ENCODE measurements around the gene SEMA3F.

SEMA3F gene

DNA sequence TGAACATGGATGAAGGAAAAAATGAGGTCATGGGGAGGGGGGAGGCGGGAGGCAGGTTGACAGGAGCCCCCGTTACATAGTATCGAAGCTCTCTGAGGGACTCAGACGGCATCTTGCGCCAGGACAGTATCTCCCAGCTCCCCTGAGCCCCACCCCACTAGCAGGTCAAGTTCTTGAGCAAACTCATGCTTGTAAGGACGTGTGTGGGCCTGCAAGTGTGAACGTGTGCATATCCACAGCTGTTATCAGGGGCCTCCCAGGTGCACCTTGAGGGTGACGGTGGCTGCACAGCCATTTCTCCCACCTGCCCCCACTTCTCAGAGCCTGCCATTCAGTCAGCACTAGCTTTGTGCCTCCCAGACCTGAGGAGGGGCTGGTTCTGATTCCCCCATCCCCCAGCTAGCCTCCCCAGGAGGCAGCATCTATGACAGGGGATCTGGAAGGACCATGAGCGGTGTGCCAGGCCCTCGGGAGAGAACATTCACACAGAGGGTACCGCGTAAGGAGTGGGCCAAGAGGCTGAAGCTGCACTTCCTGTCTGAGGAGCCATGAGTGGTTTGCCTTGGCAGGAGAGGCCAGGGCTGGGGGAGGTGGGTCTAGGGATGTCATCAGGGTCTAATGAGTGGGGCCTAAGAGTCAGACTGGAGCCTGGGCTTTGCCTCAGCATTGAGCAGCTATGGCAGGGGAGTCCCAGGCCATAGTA, 2.9 kb downstream of the SEMA3F start:
- no peak overlapping the region for H3K27ac ChIP-seq
- no peak overlapping the region for H3K9ac ChIP-seq
- H3K4me2 ChIP-seq: no peak overlapping the region
- H4K20me1 ChIP-seq (ENCODE audit: insufficient read depth): no peaks in the 10 kb centered on the region
- H3K4me1 ChIP-seq (ENCODE audit: low read depth, poor library complexity, severe bottlenecking): no peaks in the 10 kb centered on the region
- no peak overlapping the region for H2AFZ ChIP-seq (ENCODE audit: low read depth)
- no peak overlapping the region for H3K4me3 ChIP-seq (IDR thresholded peaks at IDR 0.05; ENCODE audit: insufficient read depth, low read depth, low read length)
- no peaks in the 10 kb centered on the region for H3K79me2 ChIP-seq (ENCODE audit: insufficient read depth, low read depth)
- TF ChIP-seq CTCF (conservative IDR thresholded peaks at IDR 0.05; ENCODE audit: low read depth, low read length): no peak
- H3K36me3 ChIP-seq (ENCODE audit: insufficient read depth): no peaks in the 10 kb centered on the region
- peaks cover 24% of the 10 kb centered on the region; the same call in 1 of the 2 replicates for H3K27me3 ChIP-seq (ENCODE audit: insufficient read depth, low read depth)

DNA sequence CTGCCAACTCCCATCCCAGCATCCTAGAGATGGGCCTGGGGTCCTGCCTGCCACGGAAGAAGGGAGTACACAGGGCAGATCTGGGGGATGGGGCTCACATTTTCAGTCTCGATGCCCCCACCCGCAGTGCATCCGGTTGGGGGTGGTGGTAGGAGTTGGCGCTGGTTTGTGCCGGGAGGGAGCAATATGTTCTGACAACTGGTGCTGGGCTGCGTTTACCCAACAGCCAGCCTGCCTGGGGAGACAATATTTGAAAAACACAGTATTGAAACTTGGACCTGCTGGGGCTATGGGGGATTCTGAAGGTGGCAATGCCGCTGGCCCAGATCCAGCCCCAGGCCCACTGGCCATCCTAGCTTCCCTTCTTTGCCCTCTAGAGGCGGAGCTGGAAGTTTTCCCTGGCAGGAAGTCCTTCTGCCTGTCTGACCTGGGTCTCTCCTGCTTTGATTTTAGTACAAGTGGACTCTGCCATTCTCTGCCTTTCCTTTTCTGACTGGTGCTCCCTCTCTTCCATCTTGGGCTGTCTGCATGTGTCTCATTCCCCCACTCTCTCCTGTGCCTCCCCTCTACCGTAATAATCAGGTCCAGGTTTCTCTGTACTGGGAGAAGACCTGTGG, 3.5 kb downstream of the SEMA3F start:
- Histone ChIP-seq H4K20me1 (ENCODE audit: insufficient read depth) (no peaks in the 10 kb centered on the region), H2AFZ (ENCODE audit: low read depth) (no peak overlapping the region), H3K27me3 (ENCODE audit: insufficient read depth, low read depth) (peaks cover 24% of the 10 kb centered on the region; the same call in 1 of the 2 replicates), H3K9ac (no peak overlapping the region), H3K4me2 (no peak overlapping the region), H3K4me1 (ENCODE audit: low read depth, poor library complexity, severe bottlenecking) (no peaks in the 10 kb centered on the region), H3K36me3 (ENCODE audit: insufficient read depth) (no peaks in the 10 kb centered on the region), H3K27ac (no peak overlapping the region), H3K4me3 (IDR thresholded peaks at IDR 0.05; ENCODE audit: insufficient read depth, low read depth, low read length) (no peak overlapping the region), H3K79me2 (ENCODE audit: insufficient read depth, low read depth) (no peaks in the 10 kb centered on the region)
- no peak for TF ChIP-seq CTCF (conservative IDR thresholded peaks at IDR 0.05; ENCODE audit: low read depth, low read length)

GRCh38 chr3:50160561-50160983, 5.4 kb downstream of the SEMA3F start:
- H2AFZ ChIP-seq (ENCODE audit: low read depth): no peak overlapping the region
- peaks cover 21% of the 10 kb centered on the region; the same call in 1 of the 2 replicates for H3K27me3 ChIP-seq (ENCODE audit: insufficient read depth, low read depth)
- no peak overlapping the region for H3K4me2 ChIP-seq
- H3K9ac ChIP-seq: no peak overlapping the region
- no peak for TF ChIP-seq CTCF (conservative IDR thresholded peaks at IDR 0.05; ENCODE audit: low read depth, low read length)
- H3K27ac ChIP-seq: no peak overlapping the region
- no peaks in the 10 kb centered on the region for H3K36me3 ChIP-seq (ENCODE audit: insufficient read depth)
- no peaks in the 10 kb centered on the region for H4K20me1 ChIP-seq (ENCODE audit: insufficient read depth)
- no peaks in the 10 kb centered on the region for H3K4me1 ChIP-seq (ENCODE audit: low read depth, poor library complexity, severe bottlenecking)
- H3K79me2 ChIP-seq (ENCODE audit: insufficient read depth, low read depth): no peaks in the 10 kb centered on the region
- H3K4me3 ChIP-seq (IDR thresholded peaks at IDR 0.05; ENCODE audit: insufficient read depth, low read depth, low read length): no peak overlapping the region

- no peak overlapping the region for H3K4me2 ChIP-seq
- no peak overlapping the region for H2AFZ ChIP-seq (ENCODE audit: low read depth)
- H3K4me1 ChIP-seq (ENCODE audit: low read depth, poor library complexity, severe bottlenecking): no peaks in the 10 kb centered on the region
These were observed 6.2 kb downstream of the SEMA3F start for GRCh38 chr3:50161320-50161719.

More at GRCh38 chr3:50161320-50161719, 6.2 kb downstream of the SEMA3F start:
- H3K27ac ChIP-seq: no peak overlapping the region
- H3K79me2 ChIP-seq (ENCODE audit: insufficient read depth, low read depth): no peaks in the 10 kb centered on the region
- no peaks in the 10 kb centered on the region for H4K20me1 ChIP-seq (ENCODE audit: insufficient read depth)
- H3K27me3 ChIP-seq (ENCODE audit: insufficient read depth, low read depth): peaks cover 15% of the 10 kb centered on the region; the same call in 1 of the 2 replicates
- H3K4me3 ChIP-seq (IDR thresholded peaks at IDR 0.05; ENCODE audit: insufficient read depth, low read depth, low read length): no peak overlapping the region
- no peak overlapping the region for H3K9ac ChIP-seq
- no peak for TF ChIP-seq CTCF (conservative IDR thresholded peaks at IDR 0.05; ENCODE audit: low read depth, low read length)
- no peaks in the 10 kb centered on the region for H3K36me3 ChIP-seq (ENCODE audit: insufficient read depth)

Measured in KMS-11 (cell line).